CD4-positive, alpha-beta T cell treated with Interleukin-15 for 4 hours (primary cell): ENCODE results near the gene NAA35.
"Not testable (repeated sequence)": the region's sequence is repeated elsewhere in the genome, so short reads cannot be mapped to it uniquely, and the experiment has no call there.

Source experiments
- DNase-seq: peaks from one replicate; pipeline ENCODE4 v3.0.0-alpha.2; 2020; ENCODE audit warnings: low spot score

Gene NAA35

GRCh38 chr9:85944672-85945071, 3.7 kb downstream of the NAA35 start:
- DNase-seq = no peak

GRCh38 chr9:85949586-85950335, 8.8 kb downstream of the NAA35 start:
- no peak for DNase-seq

- DNase-seq = no peak
These were observed 19.0 kb downstream of the NAA35 start for GRCh38 chr9:85959955-85960354.

DNA sequence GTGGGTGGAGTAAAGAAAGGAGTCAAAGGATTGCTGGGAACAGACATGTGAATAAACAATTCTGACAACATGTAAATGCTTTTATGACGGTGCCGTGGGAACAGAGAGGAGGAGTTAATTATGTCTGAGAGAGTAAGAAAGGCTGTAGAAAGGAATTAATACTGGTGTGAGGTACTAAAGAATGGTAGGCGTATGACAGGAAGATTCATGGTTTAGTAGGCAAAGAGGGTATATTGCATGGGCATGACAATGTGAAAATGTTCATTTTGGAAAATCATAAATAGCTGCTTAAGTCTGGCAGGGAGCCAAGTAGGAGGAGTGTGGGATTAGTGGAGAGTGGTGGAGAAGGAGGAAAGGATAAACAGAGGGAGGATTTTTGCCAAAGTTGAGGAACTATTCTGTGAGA, 19.7 kb downstream of the NAA35 start:
- DNase-seq = no peak

GRCh38 chr9:85964526-85964925, 23.6 kb downstream of the NAA35 start:
- no peak for DNase-seq

DNA sequence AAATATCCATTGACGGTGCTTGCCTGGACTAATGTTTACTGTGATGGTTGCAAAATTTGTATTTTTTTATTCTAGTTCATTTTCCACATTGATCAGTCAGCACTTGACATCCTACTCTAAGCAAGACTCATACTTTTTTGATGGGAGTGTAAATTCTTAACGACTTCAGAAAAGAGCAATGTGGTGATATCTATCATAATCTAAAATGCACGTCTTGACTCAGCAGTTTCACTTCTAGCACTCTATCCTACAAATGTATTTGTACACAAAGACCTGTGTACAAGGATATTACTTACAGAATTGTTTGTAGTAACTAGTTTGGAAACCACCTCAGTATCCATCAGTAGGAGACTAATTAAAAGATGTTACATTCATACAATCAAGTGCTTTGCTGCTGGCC, 24.0 kb downstream of the NAA35 start:
- DNase-seq = no peak

DNA sequence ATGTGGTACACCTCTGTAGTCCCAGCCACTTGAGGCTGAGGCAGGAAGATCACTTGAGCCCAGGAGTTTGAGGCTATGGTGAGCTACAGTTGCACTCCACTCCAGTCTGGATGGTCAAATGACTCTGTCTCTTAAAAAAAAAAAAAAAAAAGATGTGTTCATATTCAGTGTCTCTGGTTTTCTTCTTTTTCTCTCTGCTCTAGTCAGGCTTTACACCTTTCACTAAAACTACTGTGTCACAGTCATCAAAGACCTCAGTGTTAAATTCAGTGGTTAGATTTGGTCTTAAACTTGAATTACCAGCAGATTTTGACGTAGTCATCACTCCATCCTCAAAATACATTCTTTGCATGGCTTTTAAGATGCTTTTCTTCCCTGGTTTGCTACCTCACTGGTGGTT, 28.8 kb downstream of the NAA35 start:
- no peak for DNase-seq

GRCh38 chr9:85971731-85972130, 30.8 kb downstream of the NAA35 start:
- no peak for DNase-seq

GRCh38 chr9:85973238-85973637, 32.3 kb downstream of the NAA35 start:
- no peak for DNase-seq

DNA sequence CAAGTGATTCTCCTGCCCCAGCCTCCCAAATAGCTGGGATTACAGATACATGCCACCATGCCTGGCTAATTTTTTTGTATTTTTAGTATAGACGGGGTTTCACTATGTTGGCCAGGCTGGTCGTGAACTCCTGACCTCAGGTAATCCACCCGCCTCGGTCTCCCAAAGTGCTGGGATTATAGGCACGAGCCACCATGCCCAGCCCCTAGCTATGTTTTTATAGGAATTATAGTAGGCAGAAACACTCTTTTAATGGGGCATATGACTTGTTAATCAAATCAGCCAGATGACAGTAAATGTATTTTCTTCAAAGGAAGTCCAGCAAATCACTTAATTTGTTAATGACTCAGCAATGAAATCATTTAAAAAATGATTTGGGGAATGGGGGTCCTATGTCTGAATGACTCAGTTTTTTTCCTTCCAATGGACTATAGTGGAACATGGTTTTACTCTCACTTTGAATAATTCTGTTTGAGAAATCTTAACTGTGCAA, 33.2 kb downstream of the NAA35 start:
- not testable (repeated sequence) for DNase-seq

- DNase-seq = no peak
These were observed 37.5 kb downstream of the NAA35 start for GRCh38 chr9:85978496-85978895.

GRCh38 chr9:85981369-85981768, 40.4 kb downstream of the NAA35 start:
- DNase-seq = no peak

- no peak for DNase-seq
These were observed 43.5 kb downstream of the NAA35 start for GRCh38 chr9:85984457-85984856.

DNA sequence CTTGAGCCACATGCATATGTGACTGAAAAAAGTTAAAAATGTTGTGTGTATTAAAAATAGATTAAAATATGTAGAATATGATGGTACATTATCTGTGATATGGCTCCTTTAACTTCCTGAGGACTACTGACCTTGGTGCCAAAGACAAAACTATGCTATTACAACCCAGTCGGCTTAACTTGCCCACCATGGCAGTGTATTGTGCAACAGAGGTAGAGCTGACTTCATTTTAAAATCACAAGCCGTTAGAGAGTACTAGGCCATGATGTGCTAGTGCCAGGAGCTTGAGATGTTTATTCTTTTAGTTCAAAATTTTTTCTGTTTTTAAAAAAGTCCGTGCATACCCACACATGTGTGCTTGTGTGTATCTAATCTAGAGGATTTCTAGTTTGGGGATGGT, 46.3 kb downstream of the NAA35 start:
- DNase-seq = no peak

DNA sequence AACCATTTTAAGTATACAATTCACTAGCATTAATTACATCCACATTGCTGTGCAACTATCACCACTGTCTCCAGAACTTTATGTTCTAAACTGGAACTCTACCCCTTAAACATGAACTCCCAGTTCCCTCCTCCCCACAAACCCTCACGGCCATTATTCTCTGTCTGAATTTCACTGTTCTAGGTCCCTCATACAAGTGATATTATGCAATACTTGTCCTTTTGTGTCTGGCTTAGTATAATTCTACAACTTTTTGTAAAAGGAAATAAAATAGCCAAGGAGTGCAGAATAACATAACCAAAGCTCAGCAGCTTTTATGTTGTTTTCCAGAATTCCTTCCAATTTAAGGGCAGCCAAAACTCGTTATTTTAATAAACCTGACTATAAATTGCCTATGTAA, 53.2 kb downstream of the NAA35 start:
- DNase-seq = no peak

- DNase-seq = no peak
These were observed 54.2 kb downstream of the NAA35 start for GRCh38 chr9:85995097-85995496.

GRCh38 chr9:85995599-85995998, 54.7 kb downstream of the NAA35 start:
- no peak for DNase-seq

- DNase-seq = no peak
These were observed 64.4 kb downstream of the NAA35 start for GRCh38 chr9:86005253-86005775.

- no peak for DNase-seq
These were observed 68.2 kb downstream of the NAA35 start for GRCh38 chr9:86009133-86009532.

- DNase-seq = no peak
These were observed 79.8 kb downstream of the NAA35 start for GRCh38 chr9:86020731-86021130.

- no peak for DNase-seq
These were observed 80.2 kb downstream of the NAA35 start for GRCh38 chr9:86021166-86021565.

GRCh38 chr9:86022687-86023266, 81.8 kb downstream of the NAA35 start:
- DNase-seq = no peak

DNA sequence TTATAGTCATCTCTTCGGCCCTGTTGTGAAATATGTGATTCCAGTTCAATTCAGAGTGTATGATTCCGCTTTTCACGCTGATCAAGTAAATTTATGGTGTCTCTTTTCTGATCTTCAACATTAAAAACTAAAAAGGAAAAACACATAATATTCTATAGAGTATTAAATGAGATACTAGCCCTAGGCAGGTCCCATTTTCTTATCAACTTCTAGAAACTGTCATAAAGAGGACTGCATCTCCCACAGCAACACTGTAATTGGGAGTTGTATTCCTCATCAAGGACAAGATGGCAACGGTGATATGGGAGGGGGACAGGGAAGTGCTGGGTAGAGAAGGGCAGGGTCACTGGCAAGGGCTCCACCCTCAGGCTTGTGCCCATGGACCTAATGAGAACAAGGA, 86.8 kb downstream of the NAA35 start:
- DNase-seq = no peak
